Sigmoid colon (tissue), 7 donors: ENCODE measurements around the gene NF2. TPM values are rescaled to one million over a fixed set of nuclear protein-coding genes. Genes with fewer than 3 reads are reported as not detected.

ENCODE experiments used
- polyA plus RNA-seq, 3 donors: library from polyadenylated mRNA; stranded (reverse); fragments of 200-250 nt; gene quantifications; one replicate each; pipeline ENCODE4 v1.2.3, GENCODE V29; 2013
- small RNA-seq, 3 donors: library from RNA; depleted of rRNA; stranded (forward); fragments of <200 nt; gene quantifications; one replicate each; pipeline ENCODE3, GENCODE V24; 2016
- total RNA-seq, 4 donors: library from RNA; depleted of rRNA; stranded (reverse); fragments of >200 nt; gene quantifications; one replicate each; pipeline ENCODE4 v1.1.0, GENCODE V29; 2016
- donor health status: healthy with polysubstance abuse.
- donor health status: Bipolar disorder and iron deficiency.
- donor health status: healthy.

The NF2 gene
- total and polyA plus RNA-seq, 7 donors, result 3.6 to 34.3 (median 18.7) TPM

Small RNA genes lying within 50 kb of the gene (small RNA-seq; reads per million reads assigned to genes)
- 0 reads per million in 3 donors for gene AC004882.2

Other genes starting within 250 kb of the NF2 start
- 10 to 100 TPM; 33.1 to 55.1 (median 41.4) TPM for gene AP1B1, start 215.1 kb upstream of the NF2 start, total RNA-seq
- 10 to 100 TPM; 36.6 to 83.2 (median 52.9) TPM for gene AP1B1, start 215.1 kb upstream of the NF2 start, polyA plus RNA-seq
- not detected for gene RFPL1, start 165.1 kb upstream of the NF2 start, total RNA-seq
- not detected for gene RFPL1, start 165.1 kb upstream of the NF2 start, polyA plus RNA-seq
- gene NEFH, start 123.4 kb upstream of the NF2 start, total RNA-seq, result 1 to 10 TPM; 1.2 to 3.0 (median 1.9) TPM
- gene NEFH, start 123.4 kb upstream of the NF2 start, polyA plus RNA-seq, result 1 to 10 TPM in 1 of 3 donors, under 1 TPM in 1, not detected in 1; 0.23 to 1.2 TPM
- 10 to 100 TPM; 50.1 to 72.2 (median 66.5) TPM for gene THOC5, start 49.9 kb upstream of the NF2 start, total RNA-seq
- gene THOC5, start 49.9 kb upstream of the NF2 start, polyA plus RNA-seq, result 10 to 100 TPM; 12.0 to 23.0 (median 16.2) TPM
- 10 to 100 TPM; 10.2 to 14.4 (median 13.5) TPM for gene NIPSNAP1, start 22.5 kb upstream of the NF2 start, total RNA-seq
- gene NIPSNAP1, start 22.5 kb upstream of the NF2 start, polyA plus RNA-seq, result 10 to 100 TPM; 43.2 to 61.5 (median 53.5) TPM
- gene CABP7, start 116.4 kb downstream of the NF2 start, total RNA-seq, result 1 to 10 TPM in 1 of 4 donors, under 1 TPM in 1, not detected in 2; under 0.01 to 1.1 TPM
- under 1 TPM in 1 of 3 donors, not detected in 2; 0.47 TPM for gene CABP7, start 116.4 kb downstream of the NF2 start, polyA plus RNA-seq
- 10 to 100 TPM; 24.6 to 33.7 (median 30.4) TPM for gene ZMAT5, start 163.4 kb downstream of the NF2 start, total RNA-seq
- gene ZMAT5, start 163.4 kb downstream of the NF2 start, polyA plus RNA-seq, result 10 to 100 TPM; 13.2 to 16.1 (median 15.5) TPM
- gene UQCR10, start 163.7 kb downstream of the NF2 start, total RNA-seq, result 10 to 100 TPM; 37.9 to 84.5 (median 60.0) TPM
- 100 to 1,000 TPM; 241 to 555 (median 462) TPM for gene UQCR10, start 163.7 kb downstream of the NF2 start, polyA plus RNA-seq
- gene ASCC2, start 234.6 kb downstream of the NF2 start, total RNA-seq, result 10 to 100 TPM; 15.0 to 37.7 (median 20.5) TPM
- 10 to 100 TPM; 47.4 to 51.0 (median 48.0) TPM for gene ASCC2, start 234.6 kb downstream of the NF2 start, polyA plus RNA-seq